Epithelial cell of proximal tubule (primary cell): ENCODE data around the gene SEMA4F. TPM values are rescaled to one million over a fixed set of nuclear protein-coding genes. Genes with fewer than 3 reads are reported as not detected.

Experiments
- DNase-seq: peaks from one replicate; pipeline ENCODE4 v3.0.0-alpha.2; 2011; ENCODE audit warnings: low read depth
- H3K4me3 ChIP-seq: 2 replicates; pipeline ENCODE4 v1.5.1; 2011; ENCODE audit warnings: low read depth, mild to moderate bottlenecking, low read length
- total RNA-seq: library from RNA; depleted of rRNA; stranded (reverse); fragments of >200 nt; gene quantifications from 2 replicates; pipeline ENCODE4 v1.2.3, GENCODE V29; 2015
- TF ChIP-seq, protein P1 (sequence below): conservative IDR thresholded peaks from 2 replicates; pipeline ENCODE4 v1.5.1; 2012; ENCODE audit warnings: low read depth, mild to moderate bottlenecking, low read length

Gene SEMA4F
- total RNA-seq, 1 donor from 2014 or later = 13.8 TPM

DNA sequence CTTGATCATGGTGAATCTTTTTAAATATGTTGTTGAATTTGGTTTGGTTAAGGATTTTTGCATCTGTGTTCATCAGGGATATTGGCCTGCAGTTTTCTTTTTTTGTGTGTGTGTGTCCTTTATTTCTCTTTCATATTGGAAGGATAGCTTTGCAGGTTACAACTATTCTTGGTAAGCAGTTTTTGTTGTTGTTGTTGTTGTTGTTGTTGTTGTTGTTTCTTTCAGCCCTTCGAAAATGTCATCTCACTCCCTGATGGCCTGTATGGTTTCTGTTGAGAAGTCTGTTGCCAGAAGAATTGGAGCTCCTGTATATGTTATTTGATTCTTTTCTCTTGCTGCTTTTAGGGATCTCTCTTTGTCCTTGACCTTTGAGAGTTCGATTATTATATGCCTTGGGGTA, 74.8 kb downstream of the SEMA4F start:
- TF ChIP-seq, protein P1, sequence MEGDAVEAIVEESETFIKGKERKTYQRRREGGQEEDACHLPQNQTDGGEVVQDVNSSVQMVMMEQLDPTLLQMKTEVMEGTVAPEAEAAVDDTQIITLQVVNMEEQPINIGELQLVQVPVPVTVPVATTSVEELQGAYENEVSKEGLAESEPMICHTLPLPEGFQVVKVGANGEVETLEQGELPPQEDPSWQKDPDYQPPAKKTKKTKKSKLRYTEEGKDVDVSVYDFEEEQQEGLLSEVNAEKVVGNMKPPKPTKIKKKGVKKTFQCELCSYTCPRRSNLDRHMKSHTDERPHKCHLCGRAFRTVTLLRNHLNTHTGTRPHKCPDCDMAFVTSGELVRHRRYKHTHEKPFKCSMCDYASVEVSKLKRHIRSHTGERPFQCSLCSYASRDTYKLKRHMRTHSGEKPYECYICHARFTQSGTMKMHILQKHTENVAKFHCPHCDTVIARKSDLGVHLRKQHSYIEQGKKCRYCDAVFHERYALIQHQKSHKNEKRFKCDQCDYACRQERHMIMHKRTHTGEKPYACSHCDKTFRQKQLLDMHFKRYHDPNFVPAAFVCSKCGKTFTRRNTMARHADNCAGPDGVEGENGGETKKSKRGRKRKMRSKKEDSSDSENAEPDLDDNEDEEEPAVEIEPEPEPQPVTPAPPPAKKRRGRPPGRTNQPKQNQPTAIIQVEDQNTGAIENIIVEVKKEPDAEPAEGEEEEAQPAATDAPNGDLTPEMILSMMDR = no peak
- DNase-seq = no peak

GRCh38 chr2:74730530-74730929, 76.5 kb downstream of the SEMA4F start:
- DNase-seq = no peak
- no peak overlapping the region for H3K4me3 ChIP-seq
- TF ChIP-seq, protein P1 = no peak

More for the DNA sequence above, 74.8 kb downstream of the SEMA4F start:
- H3K4me3 ChIP-seq = no peak overlapping the region

Other genes starting within 250 kb of the SEMA4F start
- 2.7 and 4.1 TPM in 2 replicates for gene C2orf81, start 232.6 kb upstream of the SEMA4F start, total RNA-seq
- 45.1 and 61.7 TPM in 2 replicates for gene WDR54, start 232.5 kb upstream of the SEMA4F start, total RNA-seq
- gene RTKN, start 212.3 kb upstream of the SEMA4F start, total RNA-seq = 77.3 and 85.3 TPM in 2 replicates
- 5.3 and 7.0 TPM in 2 replicates for gene INO80B, start 199.2 kb upstream of the SEMA4F start, total RNA-seq
- gene WBP1, start 195.8 kb upstream of the SEMA4F start, total RNA-seq = 36.2 and 84.3 TPM in 2 replicates
- gene MOGS, start 188.9 kb upstream of the SEMA4F start, total RNA-seq = 63.1 and 83.1 TPM in 2 replicates
- 34.2 and 61.1 TPM in 2 replicates for gene MRPL53, start 181.6 kb upstream of the SEMA4F start, total RNA-seq
- gene CCDC142, start 171.2 kb upstream of the SEMA4F start, total RNA-seq = 3.9 and 5.8 TPM in 2 replicates
- 13.5 and 20.9 TPM in 2 replicates for gene TTC31, start 171.2 kb upstream of the SEMA4F start, total RNA-seq
- 1.3 and 1.7 TPM in 2 replicates for gene LBX2, start 154.6 kb upstream of the SEMA4F start, total RNA-seq
- 16.3 and 21.6 TPM in 2 replicates for gene PCGF1, start 146.6 kb upstream of the SEMA4F start, total RNA-seq
- gene TLX2, start 139.8 kb upstream of the SEMA4F start, total RNA-seq = not detected in 2 replicates
- gene DQX1, start 128.0 kb upstream of the SEMA4F start, total RNA-seq = not detected in 2 replicates
- gene AUP1, start 124.5 kb upstream of the SEMA4F start, total RNA-seq = 86.4 and 136 TPM in 2 replicates
- 25.1 and 42.0 TPM in 2 replicates for gene HTRA2, start 124.3 kb upstream of the SEMA4F start, total RNA-seq
- gene LOXL3, start 100.3 kb upstream of the SEMA4F start, total RNA-seq = 5.9 and 6.6 TPM in 2 replicates
- 30.5 and 35.7 TPM in 2 replicates for gene DOK1, start 99.5 kb upstream of the SEMA4F start, total RNA-seq
- 1.7 and 2.5 TPM in 2 replicates for gene M1AP, start 5.9 kb upstream of the SEMA4F start, total RNA-seq
- gene HK2, start 179.9 kb downstream of the SEMA4F start, total RNA-seq = 9.5 and 17.6 TPM in 2 replicates